Hematopoietic multipotent progenitor cell treated with erythropoietin and hydrocortisone succinate and interleukin-3 and kit ligand, for 15 days (in vitro differentiated cells): ENCODE measurements around the gene CNOT2.
"Not testable (repeated sequence)": the region's sequence is repeated elsewhere in the genome, so short reads cannot be mapped to it uniquely, and the experiment has no call there.

Experiments used
- DNase-seq: peaks from one replicate; pipeline ENCODE4 v3.0.0-alpha.2; 2015; ENCODE audit warnings: low spot score

CNOT2 gene

GRCh38 chr12:70251661-70252060 is 8.4 kb downstream of the CNOT2 start:
- DNase-seq: no peak

- DNase-seq: no peak
These were observed 9.6 kb downstream of the CNOT2 start for GRCh38 chr12:70252832-70253231.

- DNase-seq: no peak
These were observed 11.0 kb downstream of the CNOT2 start for GRCh38 chr12:70254225-70254624.

GRCh38 chr12:70254846-70255245 is 11.6 kb downstream of the CNOT2 start:
- DNase-seq: no peak

- DNase-seq: no peak
These were observed 12.1 kb downstream of the CNOT2 start for GRCh38 chr12:70255311-70255710.

GRCh38 chr12:70258605-70259403 is 15.6 kb downstream of the CNOT2 start:
- no peak for DNase-seq

GRCh38 chr12:70260646-70261045 is 17.4 kb downstream of the CNOT2 start:
- no peak for DNase-seq

- no peak for DNase-seq
These were observed 21.0 kb downstream of the CNOT2 start for GRCh38 chr12:70264067-70264867.

GRCh38 chr12:70265132-70265531 is 21.9 kb downstream of the CNOT2 start:
- no peak for DNase-seq

- DNase-seq: no peak
These were observed 24.3 kb downstream of the CNOT2 start for GRCh38 chr12:70267550-70267949.

GRCh38 chr12:70268972-70269371 is 25.7 kb downstream of the CNOT2 start:
- no peak for DNase-seq

- no peak for DNase-seq
These were observed 26.9 kb downstream of the CNOT2 start for GRCh38 chr12:70270108-70270507.

- DNase-seq: no peak
These were observed 27.8 kb downstream of the CNOT2 start for GRCh38 chr12:70271025-70271424.

GRCh38 chr12:70272510-70272909 is 29.3 kb downstream of the CNOT2 start:
- DNase-seq: no peak

GRCh38 chr12:70275045-70275444 is 31.8 kb downstream of the CNOT2 start:
- DNase-seq: no peak

GRCh38 chr12:70277973-70278372 is 34.7 kb downstream of the CNOT2 start:
- no peak for DNase-seq

GRCh38 chr12:70278945-70279344 is 35.7 kb downstream of the CNOT2 start:
- no peak for DNase-seq

- no peak for DNase-seq
These were observed 40.0 kb downstream of the CNOT2 start for GRCh38 chr12:70283232-70283631.

GRCh38 chr12:70288817-70289216 is 45.6 kb downstream of the CNOT2 start:
- DNase-seq: no peak

- DNase-seq: no peak
These were observed 46.9 kb downstream of the CNOT2 start for GRCh38 chr12:70290116-70290515.

- DNase-seq: no peak
These were observed 49.0 kb downstream of the CNOT2 start for GRCh38 chr12:70292017-70292776.

- not testable (repeated sequence) for DNase-seq
These were observed 61.7 kb downstream of the CNOT2 start for GRCh38 chr12:70304684-70305555.
